ENCODE results near the gene ATG2B.

- TF ChIP-seq, protein P1, sequence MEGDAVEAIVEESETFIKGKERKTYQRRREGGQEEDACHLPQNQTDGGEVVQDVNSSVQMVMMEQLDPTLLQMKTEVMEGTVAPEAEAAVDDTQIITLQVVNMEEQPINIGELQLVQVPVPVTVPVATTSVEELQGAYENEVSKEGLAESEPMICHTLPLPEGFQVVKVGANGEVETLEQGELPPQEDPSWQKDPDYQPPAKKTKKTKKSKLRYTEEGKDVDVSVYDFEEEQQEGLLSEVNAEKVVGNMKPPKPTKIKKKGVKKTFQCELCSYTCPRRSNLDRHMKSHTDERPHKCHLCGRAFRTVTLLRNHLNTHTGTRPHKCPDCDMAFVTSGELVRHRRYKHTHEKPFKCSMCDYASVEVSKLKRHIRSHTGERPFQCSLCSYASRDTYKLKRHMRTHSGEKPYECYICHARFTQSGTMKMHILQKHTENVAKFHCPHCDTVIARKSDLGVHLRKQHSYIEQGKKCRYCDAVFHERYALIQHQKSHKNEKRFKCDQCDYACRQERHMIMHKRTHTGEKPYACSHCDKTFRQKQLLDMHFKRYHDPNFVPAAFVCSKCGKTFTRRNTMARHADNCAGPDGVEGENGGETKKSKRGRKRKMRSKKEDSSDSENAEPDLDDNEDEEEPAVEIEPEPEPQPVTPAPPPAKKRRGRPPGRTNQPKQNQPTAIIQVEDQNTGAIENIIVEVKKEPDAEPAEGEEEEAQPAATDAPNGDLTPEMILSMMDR (IDR thresholded peaks at IDR 0.05; ENCODE audit: low read depth, low read length), result no peak
- TF ChIP-seq EZH2phosphoT487 (IDR thresholded peaks at IDR 0.05; ENCODE audit: low read depth), result no peak
These were observed 85.3 kb downstream of the ATG2B start for GRCh38 chr14:96277890-96278289.
